H7 (cell line): ENCODE measurements around the gene GALNTL6. TPM values are rescaled to one million over a fixed set of nuclear protein-coding genes. Genes with fewer than 3 reads are reported as not detected.

Experiments used
- DNase-seq: peaks from one replicate; pipeline ENCODE4 v3.0.0; 2012
- H3K27me3 ChIP-seq: 2 replicates; pipeline ENCODE4 v1.6.0; 2011; ENCODE audit warnings: mild to moderate bottlenecking, low read length; ENCODE audit not compliant: control insufficient read depth, insufficient read depth
- H3K36me3 ChIP-seq: replicated peaks from 2 replicates; pipeline ENCODE4 v1.5.1; 2011; ENCODE audit warnings: low read length; ENCODE audit not compliant: control insufficient read depth, insufficient read depth
- H3K4me3 ChIP-seq: 2 replicates; pipeline ENCODE4 v1.5.1; 2011; ENCODE audit warnings: low read depth, mild to moderate bottlenecking, control low read depth, low read length, moderate library complexity; ENCODE audit not compliant: insufficient read depth
- total RNA-seq: library from RNA; depleted of rRNA; stranded (reverse); fragments of >200 nt; shearing (Covaris generic); gene quantifications from 2 replicates; pipeline ENCODE4 v1.2.3, GENCODE V29; 2014

GALNTL6 gene
- total RNA-seq, 1 experiment from 2014 or later, result 0.24 TPM

- Histone ChIP-seq H3K27me3 (0 out of 2 replicates have a peak, but pooled peaks cover 1% of the 10 kb centered on the region), H3K4me3 (no peak overlapping the region), H3K36me3 (no peaks in the 10 kb centered on the region)
- no peak for DNase-seq
Measured at GRCh38 chr4:172543249-172543648, 730.0 kb downstream of the GALNTL6 start.

DNA sequence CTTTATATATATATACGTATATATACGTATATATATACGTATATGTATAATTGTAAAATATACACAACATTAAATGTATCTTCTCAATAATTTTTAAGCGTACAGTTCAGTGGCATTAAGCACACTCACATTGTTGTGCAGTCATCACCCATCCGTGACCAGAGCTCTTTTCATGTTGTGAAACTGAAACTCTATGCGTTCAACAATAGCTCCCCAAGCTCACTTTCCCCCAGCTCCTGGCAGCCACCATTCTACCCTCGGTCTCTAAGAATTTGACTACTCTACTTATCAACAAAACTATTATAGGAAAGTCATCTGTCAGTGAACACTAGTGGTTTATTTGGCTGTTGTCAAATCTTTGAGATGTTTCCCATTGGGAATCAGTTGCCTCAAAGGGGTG, 733.6 kb downstream of the GALNTL6 start:
- Histone ChIP-seq H3K4me3 (no peak overlapping the region), H3K36me3 (no peaks in the 10 kb centered on the region), H3K27me3 (0 out of 2 replicates have a peak, but pooled peaks cover 1% of the 10 kb centered on the region)
- no peak for DNase-seq

DNA sequence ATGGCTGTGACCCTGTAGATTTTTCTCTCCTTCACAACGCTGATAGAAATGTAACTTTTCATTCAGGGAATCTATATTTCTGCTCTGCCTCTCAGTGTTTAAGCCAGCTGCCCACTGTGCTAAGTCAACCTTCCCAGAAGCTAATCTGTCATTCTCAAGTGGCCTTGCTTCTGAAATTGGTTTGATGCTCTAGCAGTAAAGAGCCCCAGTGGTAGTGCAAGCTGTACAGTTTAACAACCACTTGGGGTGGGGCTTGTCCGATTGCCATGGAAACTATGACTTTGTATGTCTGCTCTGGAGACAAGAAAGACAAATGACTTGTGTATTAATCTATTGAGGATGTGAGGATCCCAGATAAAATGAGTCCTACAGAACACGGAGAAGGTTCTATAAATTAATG, 734.5 kb downstream of the GALNTL6 start:
- Histone ChIP-seq H3K27me3 (0 out of 2 replicates have a peak, but pooled peaks cover 1% of the 10 kb centered on the region), H3K4me3 (no peak overlapping the region), H3K36me3 (no peaks in the 10 kb centered on the region)
- DNase-seq, result no peak

GRCh38 chr4:172553216-172553615, 740.0 kb downstream of the GALNTL6 start:
- DNase-seq, result no peak
- Histone ChIP-seq H3K27me3 (no peaks in the 10 kb centered on the region), H3K4me3 (no peak overlapping the region), H3K36me3 (no peaks in the 10 kb centered on the region)

- no peak overlapping the region for H3K4me3 ChIP-seq
- H3K36me3 ChIP-seq, result no peaks in the 10 kb centered on the region
- DNase-seq, result no peak
- H3K27me3 ChIP-seq, result no peaks in the 10 kb centered on the region
Measured at GRCh38 chr4:172554588-172554987, 741.4 kb downstream of the GALNTL6 start.

DNA sequence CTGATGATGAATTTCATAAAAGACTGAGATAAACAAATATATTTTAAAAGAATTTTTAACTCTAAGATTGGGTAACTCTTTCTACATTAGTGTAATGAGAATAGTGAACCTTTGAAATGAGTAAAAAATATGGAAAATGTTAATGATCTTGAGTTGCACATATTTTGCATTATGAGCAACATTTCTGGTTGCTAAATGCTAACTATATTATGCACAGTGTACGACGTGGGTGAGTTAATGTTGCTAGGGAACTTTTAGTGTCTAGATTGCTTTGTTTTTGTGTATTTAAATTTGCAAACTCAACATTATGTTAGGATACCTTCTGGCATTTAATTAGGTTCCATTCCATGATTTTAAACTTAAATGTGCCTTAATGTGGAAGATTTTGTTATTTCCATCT, 742.5 kb downstream of the GALNTL6 start:
- Histone ChIP-seq H3K27me3 (no peaks in the 10 kb centered on the region), H3K4me3 (no peak overlapping the region), H3K36me3 (no peaks in the 10 kb centered on the region)
- DNase-seq, result no peak

GRCh38 chr4:172573899-172574298, 760.7 kb downstream of the GALNTL6 start:
- Histone ChIP-seq H3K27me3 (no peaks in the 10 kb centered on the region), H3K36me3 (no peaks in the 10 kb centered on the region), H3K4me3 (no peak overlapping the region)
- no peak for DNase-seq

- H3K4me3 ChIP-seq, result no peak overlapping the region
- no peaks in the 10 kb centered on the region for H3K36me3 ChIP-seq
- H3K27me3 ChIP-seq, result no peaks in the 10 kb centered on the region
- DNase-seq, result no peak
Measured at GRCh38 chr4:172578712-172579111, 765.5 kb downstream of the GALNTL6 start.

DNA sequence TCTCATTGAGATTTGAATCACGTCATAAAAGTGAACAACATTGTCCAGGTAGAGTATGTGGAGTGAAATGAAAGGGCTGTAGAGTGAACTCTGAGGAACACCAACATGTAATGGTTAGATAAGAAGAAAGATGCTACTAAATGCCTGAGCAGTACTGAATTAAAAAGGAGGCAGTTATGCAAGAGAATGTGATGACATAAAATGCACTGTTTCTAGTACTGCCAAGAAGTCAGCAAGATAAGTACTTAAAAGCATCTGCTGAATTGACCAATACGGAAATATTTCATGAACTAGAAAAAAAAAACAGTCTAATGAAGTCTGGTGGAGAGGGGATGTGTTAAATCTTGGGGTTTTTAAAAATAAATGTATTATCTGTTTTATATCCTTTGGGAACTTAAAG, 771.6 kb downstream of the GALNTL6 start:
- Histone ChIP-seq H3K27me3 (no peaks in the 10 kb centered on the region), H3K4me3 (no peak overlapping the region), H3K36me3 (no peaks in the 10 kb centered on the region)
- no peak for DNase-seq

DNA sequence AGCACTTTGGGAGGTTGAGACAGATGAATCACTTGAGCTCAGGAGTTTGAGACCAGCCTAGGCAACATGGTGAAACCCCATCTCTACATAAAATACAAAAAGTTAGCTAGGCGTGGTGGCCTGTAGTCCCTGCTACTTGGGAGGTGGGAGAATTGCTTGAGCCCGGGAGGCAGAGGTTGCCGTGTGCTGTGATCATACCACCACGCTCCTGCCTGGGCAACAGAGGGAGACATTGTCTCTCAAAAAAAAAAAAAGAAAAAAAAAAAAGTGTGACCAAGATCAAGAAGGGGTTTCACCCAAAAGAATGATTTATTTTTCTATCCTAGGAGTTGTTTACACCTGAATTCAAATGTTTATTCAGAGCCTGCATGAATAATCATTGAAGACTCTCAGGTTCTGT, 783.0 kb downstream of the GALNTL6 start:
- DNase-seq, result no peak
- no peaks in the 10 kb centered on the region for H3K27me3 ChIP-seq
- no peaks in the 10 kb centered on the region for H3K36me3 ChIP-seq
- H3K4me3 ChIP-seq, result no peak overlapping the region

DNA sequence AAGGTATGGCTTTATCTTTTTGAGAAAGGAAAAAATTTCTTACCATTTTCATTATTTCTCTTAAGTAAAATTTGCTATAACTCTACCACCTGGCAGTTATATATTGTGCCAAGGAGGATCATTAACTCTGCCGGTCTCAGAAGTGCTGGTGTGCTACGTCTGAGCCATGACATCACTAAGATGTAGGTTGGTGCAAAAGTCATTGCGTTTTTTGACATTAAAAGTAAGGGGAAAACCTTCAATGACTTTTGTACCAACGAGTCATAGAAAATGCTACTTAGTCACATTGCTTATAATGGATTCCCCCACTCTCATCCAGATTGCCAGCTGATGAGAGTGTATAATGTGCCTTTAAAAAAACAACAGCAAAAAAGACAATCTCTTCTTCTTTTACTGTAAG, 786.4 kb downstream of the GALNTL6 start:
- no peak overlapping the region for H3K4me3 ChIP-seq
- H3K36me3 ChIP-seq, result no peaks in the 10 kb centered on the region
- DNase-seq, result no peak
- H3K27me3 ChIP-seq, result no peaks in the 10 kb centered on the region

GRCh38 chr4:172601195-172601594, 788.0 kb downstream of the GALNTL6 start:
- no peak for DNase-seq
- no peaks in the 10 kb centered on the region for H3K36me3 ChIP-seq
- H3K4me3 ChIP-seq, result no peak overlapping the region
- H3K27me3 ChIP-seq, result no peaks in the 10 kb centered on the region

- no peaks in the 10 kb centered on the region for H3K27me3 ChIP-seq
- no peak for DNase-seq
- no peaks in the 10 kb centered on the region for H3K36me3 ChIP-seq
- H3K4me3 ChIP-seq, result no peak overlapping the region
Measured at GRCh38 chr4:172619218-172619617, 806.0 kb downstream of the GALNTL6 start.

- H3K4me3 ChIP-seq, result no peak overlapping the region
- H3K36me3 ChIP-seq, result no peaks in the 10 kb centered on the region
- DNase-seq, result no peak
- H3K27me3 ChIP-seq, result no peaks in the 10 kb centered on the region
Measured at GRCh38 chr4:172619798-172620197, 806.6 kb downstream of the GALNTL6 start.

DNA sequence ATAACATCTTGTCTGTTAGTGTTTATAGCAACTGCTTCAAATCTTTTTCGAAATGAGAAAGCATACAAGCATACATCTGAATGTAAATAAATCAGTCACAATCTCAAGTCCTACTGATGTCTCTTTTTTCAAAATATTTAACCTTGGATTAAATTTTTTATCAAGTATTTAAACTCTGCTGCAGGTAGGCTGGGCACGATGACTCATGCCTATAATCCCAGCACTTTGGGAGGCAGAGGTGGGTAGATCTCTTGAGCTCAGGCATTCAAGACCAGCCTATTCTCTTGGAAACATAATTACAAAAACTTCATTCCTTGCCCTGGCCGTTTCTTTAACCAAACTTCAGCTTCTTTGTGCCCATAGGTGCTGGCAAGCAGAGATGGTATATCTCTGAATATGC, 815.1 kb downstream of the GALNTL6 start:
- no peak for DNase-seq
- Histone ChIP-seq H3K4me3 (no peak overlapping the region), H3K36me3 (no peaks in the 10 kb centered on the region), H3K27me3 (no peaks in the 10 kb centered on the region)

DNA sequence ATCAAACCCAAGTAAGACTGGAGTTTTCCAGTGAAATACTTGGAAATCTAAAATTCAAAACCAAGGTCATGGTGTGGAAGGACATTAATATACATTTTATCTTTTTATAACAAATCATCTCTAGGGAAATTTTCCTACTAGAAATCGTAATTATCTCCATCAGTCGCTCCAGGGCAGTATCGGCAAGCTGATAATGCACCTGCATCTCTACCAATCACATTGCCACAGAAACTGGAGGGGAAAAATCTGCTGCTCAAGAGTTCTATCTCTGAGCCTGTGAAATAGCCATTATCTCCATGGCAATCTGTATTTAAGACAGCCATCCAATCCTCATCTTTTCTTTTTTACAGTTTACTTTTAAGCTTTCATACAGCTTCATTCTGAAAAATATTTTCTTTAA, 817.1 kb downstream of the GALNTL6 start:
- no peak for DNase-seq

More for the DNA sequence above, 817.1 kb downstream of the GALNTL6 start:
- H3K4me3 ChIP-seq, result no peak overlapping the region
- H3K36me3 ChIP-seq, result no peaks in the 10 kb centered on the region
- no peaks in the 10 kb centered on the region for H3K27me3 ChIP-seq
